Measurements from ENCODE around the gene MSANTD1.
A peak's percentile ranks its signal among the peaks of the same experiment; 100 is the strongest.

MSANTD1 gene

GRCh38 chr4:3304831-3305609, 56.1 kb downstream of the MSANTD1 start:
- H3K4me3 ChIP-seq (ENCODE audit: low read length), result peak overlapping the region; percentile 40
- peaks cover 8% of the 10 kb centered on the region for H3K4me1 ChIP-seq (ENCODE audit: control insufficient read depth, insufficient read depth, low read length)
- H3K9ac ChIP-seq (ENCODE audit: low read length), result no peak overlapping the region
- no peaks in the 10 kb centered on the region for H3K27me3 ChIP-seq (ENCODE audit: control insufficient read depth, insufficient read depth, low read length)
- no peak overlapping the region for H3K27ac ChIP-seq (ENCODE audit: low read depth, low read length)
- H3K36me3 ChIP-seq (ENCODE audit: control insufficient read depth, insufficient read depth, low read length), result no peaks in the 10 kb centered on the region

GRCh38 chr4:3305610-3306371, 56.8 kb downstream of the MSANTD1 start:
- Histone ChIP-seq H3K27me3 (ENCODE audit: control insufficient read depth, insufficient read depth, low read length) (no peaks in the 10 kb centered on the region), H3K27ac (ENCODE audit: low read depth, low read length) (no peak overlapping the region), H3K36me3 (ENCODE audit: control insufficient read depth, insufficient read depth, low read length) (no peaks in the 10 kb centered on the region), H3K9ac (ENCODE audit: low read length) (no peak overlapping the region), H3K4me3 (ENCODE audit: low read length) (no peak overlapping the region), H3K4me1 (ENCODE audit: control insufficient read depth, insufficient read depth, low read length) (peaks cover 8% of the 10 kb centered on the region)
